HG03280 (cell line): ENCODE data around the gene LRRC59.

ENCODE experiments used
- ATAC-seq: cut with Tn5 transposase; IDR thresholded peaks from one replicate; pipeline ENCODE4 v1.9.1; 2021; ENCODE audit warnings: mild to moderate bottlenecking, moderate library complexity; ENCODE audit not compliant: unreplicated experiment

LRRC59 gene

DNA sequence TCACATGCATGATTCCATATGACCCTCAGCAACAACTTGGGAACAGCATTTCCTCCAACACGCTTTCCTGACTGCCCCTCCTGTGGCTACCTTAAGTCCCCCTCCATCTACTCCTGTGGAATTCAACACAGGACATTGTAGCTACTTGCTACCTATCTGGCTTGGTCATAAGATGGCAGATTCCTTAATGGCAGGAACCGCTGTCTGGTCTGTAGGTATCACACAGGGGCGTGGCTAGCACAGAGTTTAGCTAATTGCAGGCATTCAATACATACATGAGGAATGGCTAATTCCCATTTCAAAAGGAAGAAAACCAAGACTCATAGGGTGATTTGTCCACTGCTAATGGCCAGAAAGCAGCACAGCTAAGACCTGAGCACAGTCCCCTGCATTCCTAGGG lies 8.6 kb downstream of the LRRC59 start:
- ATAC-seq: no peak

DNA sequence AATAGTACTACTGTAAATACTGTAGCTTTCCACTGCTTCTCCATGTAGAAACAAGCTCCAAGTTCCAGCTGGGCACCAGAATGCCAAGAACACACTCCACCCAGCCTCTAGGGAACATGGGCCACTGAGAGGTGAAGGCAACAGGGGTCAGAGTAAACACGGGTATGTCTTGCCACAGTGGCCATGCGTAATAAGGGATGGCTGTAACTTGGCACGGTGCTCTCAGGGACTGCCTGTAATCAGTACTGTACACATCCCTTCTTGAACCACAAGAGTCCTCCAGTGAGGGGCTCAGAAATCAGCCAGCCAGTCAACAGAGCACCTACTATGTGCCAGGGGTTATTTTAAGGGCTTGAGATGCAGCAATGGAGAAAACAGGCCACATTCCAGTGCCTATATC lies 10.8 kb downstream of the LRRC59 start:
- ATAC-seq: no peak

DNA sequence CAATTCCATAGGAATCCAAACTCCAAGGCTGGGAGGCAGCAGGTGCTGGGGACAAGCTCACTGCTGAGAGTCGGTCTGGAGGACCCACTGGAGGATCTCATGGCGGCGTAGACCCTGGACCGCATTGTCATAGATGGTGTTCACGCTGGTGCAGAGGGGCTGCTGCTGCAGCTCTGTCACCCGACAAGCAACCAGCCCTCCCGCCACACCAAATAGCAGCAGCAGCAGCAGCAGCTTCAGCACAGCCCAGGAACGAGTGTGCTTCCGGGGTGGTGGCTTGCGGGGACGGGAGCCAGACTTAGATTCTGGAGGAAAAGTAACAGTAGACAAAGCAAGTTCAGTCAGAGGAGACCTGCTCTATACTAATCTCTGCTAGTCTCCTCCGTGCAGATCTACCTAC lies 14.4 kb downstream of the LRRC59 start:
- no peak for ATAC-seq

DNA sequence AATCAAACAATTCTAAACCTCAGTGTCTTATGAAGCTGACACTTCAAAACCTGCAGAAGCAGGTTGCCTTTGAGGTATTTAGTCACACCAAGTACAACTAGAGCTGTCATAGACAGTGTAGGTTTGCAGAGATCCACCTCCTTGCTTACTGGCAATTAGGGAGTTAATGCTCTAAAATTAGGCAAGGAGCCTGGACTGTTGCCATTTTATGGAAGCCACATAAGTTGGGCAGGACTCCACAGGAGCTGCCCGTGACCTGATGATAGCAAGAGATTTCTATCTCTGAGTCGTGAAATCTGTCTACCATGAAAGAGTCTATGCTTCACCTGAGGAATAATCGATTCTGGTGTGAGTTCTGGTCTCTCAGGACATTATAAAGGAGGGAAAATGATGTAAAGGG lies 15.4 kb downstream of the LRRC59 start:
- ATAC-seq: no peak

DNA sequence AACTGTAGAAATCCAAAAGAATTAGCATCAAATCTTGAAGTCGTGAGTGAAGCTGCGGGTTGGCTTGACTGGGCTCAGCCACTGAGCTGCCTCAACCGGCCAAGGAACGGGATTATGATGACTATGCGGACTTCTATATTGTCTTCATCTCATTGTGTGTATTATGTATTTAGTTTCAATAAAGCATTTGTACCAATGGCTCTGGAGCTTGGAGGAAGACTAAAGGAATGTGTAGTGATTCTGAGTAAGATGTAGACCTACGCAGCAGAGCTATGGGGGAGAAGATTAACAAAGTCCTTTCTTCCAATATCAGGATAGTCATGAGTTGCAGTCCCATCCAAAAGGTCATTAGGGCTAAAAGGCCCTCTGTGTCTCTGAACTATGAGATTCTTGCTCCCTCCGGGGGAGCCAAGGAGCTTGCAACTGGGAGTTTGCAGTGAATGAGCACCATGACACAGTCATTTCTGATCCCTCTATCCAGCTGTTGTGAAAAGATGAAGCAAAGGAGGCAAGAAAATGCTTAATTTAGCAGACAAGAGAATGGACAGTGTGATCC lies 16.0 kb downstream of the LRRC59 start:
- no peak for ATAC-seq

DNA sequence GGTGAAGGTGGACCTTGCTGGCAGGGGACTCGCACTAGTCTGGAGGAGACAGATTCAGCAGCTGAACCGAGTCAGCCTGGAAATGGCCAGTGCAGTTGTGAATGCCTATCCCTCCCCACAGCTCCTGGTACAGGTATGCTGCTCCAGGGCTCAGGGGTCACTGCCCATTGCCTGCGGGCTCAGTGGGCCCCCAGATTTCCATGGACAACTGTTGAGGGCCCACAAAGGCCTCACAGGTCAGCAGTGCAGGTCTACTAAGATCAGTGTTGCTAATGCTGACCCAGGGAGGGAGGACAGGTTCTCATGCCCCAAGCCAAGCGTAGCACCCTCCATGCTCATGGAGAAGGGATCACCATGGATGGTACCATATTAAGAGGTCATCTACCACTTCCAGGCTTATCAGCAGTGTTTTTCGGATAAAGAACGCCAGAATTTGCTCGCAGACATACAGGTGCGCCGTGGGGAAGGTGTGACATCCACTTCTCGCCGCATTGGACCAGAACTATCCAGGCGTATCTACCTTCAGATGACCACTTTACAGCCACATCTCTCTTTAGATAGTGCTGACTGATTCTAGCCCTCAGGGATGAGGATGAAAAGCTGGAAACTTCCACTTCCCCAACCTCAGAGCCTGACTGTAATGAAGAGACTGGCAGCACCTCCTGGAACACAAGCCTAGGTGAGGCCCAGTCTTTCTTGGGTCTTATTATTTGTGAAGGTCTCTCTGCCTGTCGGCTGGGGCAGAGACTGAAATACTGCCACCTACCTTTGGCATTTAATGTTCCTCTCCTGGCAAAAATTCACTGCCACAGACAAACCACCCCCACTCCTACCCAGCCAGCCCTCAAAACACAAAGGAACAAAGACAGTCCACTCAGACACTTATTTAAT lies 16.7 kb downstream of the LRRC59 start:
- ATAC-seq: no peak

DNA sequence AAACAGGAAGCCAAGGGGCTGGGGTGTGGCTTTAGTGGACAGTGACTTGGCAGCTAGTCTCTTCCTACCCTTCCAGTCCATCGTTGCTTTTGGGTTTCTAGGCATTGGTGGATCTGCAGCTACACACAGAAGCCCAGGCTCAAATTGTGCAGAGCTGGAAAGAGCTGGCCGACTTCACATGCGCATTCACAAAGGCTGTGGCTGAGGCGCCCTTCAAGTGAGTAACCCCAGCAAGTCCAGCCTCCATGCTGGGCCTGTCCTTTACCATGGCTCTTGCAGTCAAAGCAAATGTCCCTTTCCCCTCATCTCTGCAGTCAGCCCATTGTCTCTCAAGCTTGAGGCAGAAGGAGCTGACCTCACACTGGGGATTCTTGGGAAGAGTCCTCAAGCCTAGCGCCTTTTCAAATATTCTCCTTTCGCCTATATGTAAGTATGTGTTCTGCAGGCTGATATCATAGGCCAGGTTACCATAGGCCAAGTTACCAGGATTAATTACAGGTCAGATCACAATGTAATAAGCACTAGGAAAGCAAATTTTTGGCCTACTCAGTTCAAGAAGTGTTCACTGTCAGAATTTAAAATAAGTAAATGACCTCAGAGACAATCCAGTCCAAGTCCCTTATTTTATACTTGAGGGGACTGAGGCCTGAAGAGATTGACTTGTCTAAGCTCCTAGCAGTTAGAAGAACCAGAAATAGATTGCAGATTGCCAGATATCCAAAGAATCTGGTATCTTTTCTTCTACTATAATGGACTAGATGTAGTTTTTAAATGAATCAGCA lies 17.8 kb downstream of the LRRC59 start:
- ATAC-seq: no peak

DNA sequence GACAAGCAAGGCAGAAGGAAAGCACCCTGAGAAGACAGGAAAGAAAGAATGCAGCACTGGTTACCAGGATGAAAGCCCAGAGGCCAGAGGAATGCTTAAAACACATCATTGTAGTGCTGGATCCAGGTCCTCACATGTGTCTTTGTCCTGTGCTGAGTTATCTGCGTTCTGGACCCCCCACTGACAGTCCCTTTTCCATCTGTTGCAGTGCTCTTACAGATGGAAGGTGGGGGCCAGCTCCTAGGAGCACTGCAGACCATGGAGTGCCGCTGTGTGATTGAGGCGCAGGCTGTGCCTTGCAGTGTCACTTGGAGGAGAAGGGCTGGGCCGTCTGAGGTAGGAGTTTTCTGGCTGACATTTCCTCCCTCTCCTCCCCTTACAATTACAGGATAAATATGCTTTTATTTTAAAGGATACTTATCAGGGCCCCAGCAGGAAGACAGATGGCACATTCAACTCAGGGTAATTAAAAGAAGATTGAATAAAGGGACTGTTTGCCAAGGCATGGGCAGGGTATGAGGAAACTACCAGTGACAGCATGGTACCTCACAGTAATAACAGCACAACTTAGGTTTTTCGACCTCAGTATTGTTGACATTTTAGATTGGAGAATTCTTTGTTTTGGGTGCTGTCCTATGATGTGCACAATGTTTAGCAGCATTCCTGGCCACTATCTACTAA lies 21.3 kb downstream of the LRRC59 start:
- no peak for ATAC-seq

DNA sequence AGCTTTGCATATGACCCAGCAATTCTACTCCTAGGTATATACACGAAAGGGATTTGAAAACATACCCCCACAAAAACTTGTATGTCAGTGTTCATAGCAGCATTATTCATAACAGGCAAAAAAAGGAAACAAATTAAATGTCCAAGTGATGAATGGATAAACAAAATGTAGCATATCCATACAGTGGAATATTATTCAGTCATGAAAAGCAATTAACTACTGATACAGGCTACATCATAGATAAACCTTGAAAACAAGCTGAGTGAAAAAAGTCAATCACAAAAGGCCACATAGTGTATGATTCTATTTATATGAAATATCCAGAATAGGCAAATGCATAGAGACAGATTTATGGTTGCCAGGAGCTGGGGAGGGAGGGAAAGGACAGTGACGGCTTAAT lies 23.6 kb downstream of the LRRC59 start:
- ATAC-seq: no peak

DNA sequence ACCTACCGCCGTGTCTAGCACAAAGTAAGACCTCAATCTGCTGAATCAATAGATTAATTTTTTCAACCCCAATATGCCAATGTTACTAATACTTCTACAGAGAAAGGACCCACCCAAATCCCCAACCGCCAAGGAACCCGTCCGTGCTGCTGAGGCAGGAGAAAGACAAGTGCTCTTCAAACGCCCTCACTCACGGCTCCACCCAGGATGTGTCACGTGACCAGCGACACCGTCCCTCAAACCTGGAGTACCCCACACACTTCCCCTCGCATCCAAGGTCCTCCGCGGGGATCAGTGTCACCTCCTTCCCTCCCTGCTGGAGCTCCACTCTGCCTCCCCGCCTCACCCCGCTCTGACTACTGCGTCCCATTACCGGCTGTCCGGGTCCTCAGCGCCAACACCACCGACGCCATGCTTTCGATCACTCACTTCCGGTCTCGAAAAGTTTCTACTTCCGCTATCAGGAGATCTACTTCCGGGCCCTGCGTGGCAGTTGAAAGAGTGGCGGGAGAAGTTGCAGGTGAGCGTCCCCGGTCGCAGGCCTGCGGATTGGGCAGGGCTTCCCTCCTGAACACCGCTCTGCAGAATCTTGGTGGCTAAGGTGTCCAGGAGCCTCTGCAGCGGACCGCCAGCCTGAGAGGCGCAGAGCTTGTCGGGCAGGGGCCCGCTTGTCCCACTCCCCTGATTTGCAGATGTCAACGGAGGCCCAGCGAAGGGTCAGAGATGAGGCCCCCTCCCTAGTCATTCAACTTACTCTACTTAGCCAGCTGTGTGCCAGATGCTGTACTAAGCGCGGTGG lies 24.4 kb downstream of the LRRC59 start, which contains the start of the genes EME1 and MRPL27:
Gene EME1, plus strand, starts transcription at position 472 of the 799 bp plus-strand sequence. CDS start 1,980 bp downstream, outside the sequence.
Gene MRPL27, minus strand, starts transcription at position 427 of the 799 bp plus-strand sequence. Its CDS starts 14 bp downstream, at position 413.
- peak; percentile 88 for ATAC-seq

DNA sequence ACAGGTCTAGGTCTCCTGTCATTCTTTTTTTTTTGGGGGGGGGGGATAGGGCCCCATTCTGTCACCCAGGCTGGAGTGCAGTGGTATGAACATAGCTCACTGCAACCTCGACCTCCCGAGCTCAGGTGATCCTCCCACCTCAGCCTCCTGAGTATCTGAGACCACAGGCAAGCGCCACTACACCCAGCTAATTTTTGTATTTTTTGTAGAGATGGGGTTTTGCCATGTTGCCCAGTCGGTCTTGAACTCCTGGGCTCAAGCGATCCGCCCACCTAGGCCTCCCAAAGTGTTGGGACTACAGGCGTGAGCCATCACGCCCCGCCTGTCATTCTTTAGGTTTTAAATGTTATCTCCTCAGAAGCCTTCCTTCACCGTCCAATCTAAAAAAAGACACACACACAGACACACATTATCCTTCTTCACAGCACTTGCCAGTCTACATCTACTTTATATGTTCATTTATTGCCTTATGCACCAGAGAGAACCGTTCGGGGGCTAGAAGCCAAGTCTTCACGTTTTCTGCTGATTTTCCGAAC lies 25.0 kb downstream of the LRRC59 start:
- peak; percentile 11 for ATAC-seq

DNA sequence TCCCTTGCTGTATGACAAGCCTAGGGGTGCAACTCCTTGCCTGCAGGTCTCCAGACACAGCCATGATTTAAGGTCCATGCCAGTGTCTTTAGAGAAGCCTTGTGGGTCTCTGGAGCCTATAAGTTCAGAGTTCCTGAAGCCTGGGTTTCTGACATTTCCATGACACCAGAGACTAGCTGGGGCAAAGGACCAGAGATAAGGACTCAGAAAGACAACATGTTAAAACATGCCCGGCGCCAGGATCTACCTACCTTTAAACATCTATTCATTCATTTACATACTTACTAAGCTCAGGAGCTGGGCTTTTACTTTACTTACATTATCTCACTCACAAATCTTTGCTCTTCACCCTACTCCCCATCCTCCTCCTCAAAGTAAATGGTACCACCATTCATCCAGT lies 25.8 kb downstream of the LRRC59 start:
- no peak for ATAC-seq

DNA sequence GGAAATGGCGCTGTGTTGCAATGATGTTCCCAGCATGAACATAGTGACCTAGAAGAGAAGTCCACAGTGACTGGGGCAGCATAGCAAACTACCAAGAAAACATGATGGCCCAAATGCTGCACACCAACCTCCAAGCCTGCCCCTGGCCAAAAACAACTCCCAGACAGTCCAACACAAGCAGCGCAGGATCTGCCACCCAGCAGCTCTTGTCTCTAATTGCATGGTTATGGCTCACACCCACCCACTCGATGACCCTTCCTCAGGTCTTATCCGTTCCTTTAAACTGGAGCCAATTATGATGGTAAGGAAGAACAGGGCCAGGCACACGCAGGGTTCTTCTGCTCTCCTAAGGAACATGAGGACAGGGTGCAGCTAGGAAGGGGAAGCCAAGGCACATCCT lies 27.3 kb downstream of the LRRC59 start:
- no peak for ATAC-seq

DNA sequence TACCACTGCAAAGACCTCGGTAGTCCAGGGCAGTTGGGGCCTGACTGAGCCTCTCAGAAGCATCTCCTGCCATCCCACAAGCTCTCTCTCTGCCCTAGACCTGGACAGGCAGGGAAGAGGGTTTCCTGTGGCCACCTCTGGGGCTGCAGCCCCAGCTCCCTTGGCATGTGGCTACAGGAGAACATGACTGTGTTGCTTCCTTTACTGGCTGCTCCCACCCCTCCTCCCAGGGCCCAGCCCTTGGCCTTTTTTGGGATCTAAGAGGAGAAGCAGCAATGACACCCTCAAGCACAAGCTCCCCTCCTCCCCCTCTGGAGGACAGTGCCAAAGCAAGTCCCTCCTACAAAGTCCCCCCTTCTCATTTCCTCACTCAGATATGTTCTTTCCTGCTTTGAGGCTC lies 29.9 kb downstream of the LRRC59 start:
- ATAC-seq: no peak

DNA sequence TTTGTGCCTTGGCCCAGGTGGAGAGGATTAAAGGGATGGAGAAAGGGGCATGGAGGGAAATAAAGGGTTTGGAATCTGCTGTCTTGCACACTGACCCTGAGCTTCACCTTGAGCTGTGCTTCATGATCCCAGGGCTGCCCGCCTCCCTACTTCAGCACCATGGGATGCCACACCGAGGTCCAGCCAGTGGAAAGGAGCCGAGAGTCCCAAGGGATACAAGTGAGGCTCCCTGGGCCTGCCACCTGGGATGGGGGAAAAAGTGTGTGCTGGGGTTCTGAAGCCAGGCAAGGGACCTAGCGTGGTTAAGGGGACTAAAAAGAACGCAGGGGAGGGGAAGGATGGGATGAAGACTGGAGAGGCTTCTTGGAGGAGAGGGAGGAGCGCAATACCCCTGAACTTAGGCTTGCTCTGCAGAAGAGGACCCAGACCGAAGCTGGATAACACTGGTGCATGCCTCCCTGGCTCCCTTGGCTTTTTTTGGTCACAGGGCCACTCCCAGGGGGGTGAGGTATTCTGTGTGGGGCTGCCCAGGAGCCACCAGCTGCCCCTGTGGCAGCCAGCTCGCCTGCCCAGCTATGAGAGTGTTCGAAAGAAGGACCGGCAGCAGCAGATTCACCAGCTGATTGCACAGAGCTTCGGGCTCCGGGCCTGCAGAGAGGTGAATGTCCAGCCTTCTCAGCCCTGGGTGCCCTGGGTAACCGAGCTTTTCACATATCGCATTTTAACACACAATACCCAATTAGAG lies 31.5 kb downstream of the LRRC59 start:
- ATAC-seq: no peak

DNA sequence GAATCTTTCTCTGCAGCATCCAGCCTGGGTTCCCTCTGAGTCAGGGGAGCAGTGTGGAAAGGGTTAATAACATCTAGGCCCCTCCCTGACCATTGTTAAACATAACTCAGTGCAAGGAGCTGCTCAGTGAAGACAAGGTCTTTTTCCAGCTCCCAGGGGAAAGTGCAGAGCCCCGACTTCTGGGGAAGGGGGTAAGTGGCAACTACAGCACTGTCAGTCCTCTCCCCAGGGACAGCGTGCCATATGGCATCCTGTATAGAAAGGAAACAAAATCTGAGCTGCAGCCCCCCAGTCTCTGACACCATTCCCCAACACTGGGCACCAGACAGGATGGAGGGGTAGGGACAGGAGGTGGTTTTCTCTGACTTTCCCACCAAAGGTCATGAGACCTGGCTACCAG lies 32.2 kb downstream of the LRRC59 start:
- no peak for ATAC-seq

DNA sequence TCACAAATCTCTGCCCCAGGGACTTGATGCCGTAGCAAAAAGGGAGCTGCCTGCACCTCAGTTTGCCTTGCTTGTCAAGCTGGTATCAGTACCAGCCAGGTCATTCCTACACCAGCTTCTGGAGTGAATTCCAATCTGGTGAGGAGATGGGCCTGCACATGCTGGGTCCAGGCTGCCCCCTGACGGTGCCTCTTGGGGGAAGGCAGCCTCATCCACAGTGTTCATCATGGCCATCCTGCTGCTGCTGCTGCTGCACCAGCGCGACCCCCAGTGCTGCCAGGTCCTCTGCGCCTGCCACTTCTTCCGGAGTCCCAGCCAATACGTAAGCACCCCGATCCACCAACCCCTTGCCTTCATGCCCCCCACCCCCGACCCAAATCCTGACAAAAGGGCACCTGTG lies 32.6 kb downstream of the LRRC59 start:
- ATAC-seq: no peak

DNA sequence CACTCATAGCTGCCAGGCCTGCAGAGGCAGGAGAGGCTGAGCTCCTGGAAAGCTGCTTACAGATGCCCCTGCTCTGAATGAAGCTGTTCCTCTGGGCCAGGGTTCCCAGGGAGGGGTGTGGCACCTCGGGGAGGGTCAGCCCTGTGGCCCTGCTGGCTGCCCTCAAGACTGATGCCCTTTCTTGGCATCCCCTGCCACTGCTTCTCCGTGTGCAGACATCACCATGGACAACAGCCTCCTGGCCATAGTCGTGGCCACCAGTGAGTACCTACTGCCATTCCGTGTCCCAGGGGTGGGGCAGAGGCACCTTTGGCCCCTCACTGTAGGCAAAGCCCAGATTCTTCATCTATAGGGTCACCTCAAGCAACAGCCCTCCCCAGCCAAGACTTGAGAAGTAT lies 33.3 kb downstream of the LRRC59 start:
- no peak for ATAC-seq
